SK-N-SH (cell line): ENCODE results near the gene ZC3H7A. TPM values are rescaled to one million over a fixed set of nuclear protein-coding genes. Genes with fewer than 3 reads are reported as not detected.

Experiments used
- CTCF ChIA-PET: fragments of 300-600, 350-600 bp; formaldehyde crosslinking; extraction: SDS; loops from one replicate; lab custom pipeline; 2021; lab: Yijun Ruan, JAX
- POLR2A ChIA-PET: fragments of 350-600 bp; sonication (Branson Sonifier 250); formaldehyde crosslinking; extraction: SDS; loops from one replicate; lab custom pipeline; 2020; ENCODE audit warnings: antibody characterized with exemption, inconsistent platforms; lab: Yijun Ruan, JAX
- DNase-seq: peaks from one replicate; pipeline ENCODE4 v3.0.0; 2012
- H2AFZ ChIP-seq: fragments of 200-600 bp; sonication (generic); 2 replicates; pipeline ENCODE4 v1.8.1; 2016; ENCODE audit warnings: antibody characterized with exemption, mild to moderate bottlenecking, low read depth
- H3F3A ChIP-seq: fragments of 200-600 bp; sonication (generic); replicated peaks from 2 replicates; pipeline ENCODE3; 2016; ENCODE audit warnings: antibody characterized with exemption, mild to moderate bottlenecking; ENCODE audit not compliant: insufficient read depth
- H3K27ac ChIP-seq, 2 experiments: fragments of 200-500 bp in 1 of 2; fragments of 200-600 bp in 1 of 2; sonication (Bioruptor generic) in 1 of 2; sonication (generic), shearing (Covaris generic) in 1 of 2; 2 replicates each; pipeline versions ENCODE4 v1.5.1 to v1.6.1; 2014 to 2016; ENCODE audit warnings: low read depth in 2 of 2, inconsistent platforms in 1 of 2, low read length in 1 of 2, mild to moderate bottlenecking in 1 of 2, mixed read lengths in 1 of 2
- H3K27me3 ChIP-seq: fragments of 200-600 bp; sonication (generic), shearing (Covaris generic); 2 replicates; pipeline ENCODE4 v1.6.1; 2016; ENCODE audit warnings: mixed run types; ENCODE audit not compliant: insufficient read depth
- H3K36me3 ChIP-seq, 2 experiments: fragments of 200-500 bp in 1 of 2; fragments of 200-600 bp in 1 of 2; sonication (Bioruptor generic) in 1 of 2; sonication (generic) in 1 of 2; replicated peaks in 1 of 2; 2 replicates each; pipeline versions ENCODE3 to v1.5.1; 2014 to 2016; ENCODE audit warnings: low read length in 1 of 2, mild to moderate bottlenecking in 1 of 2; ENCODE audit not compliant: insufficient read depth in 2 of 2, control insufficient read depth in 1 of 2
- H3K4me1 ChIP-seq, 2 experiments: fragments of 200-500 bp in 1 of 2; fragments of 200-600 bp in 1 of 2; sonication (Bioruptor generic) in 1 of 2; sonication (generic), shearing (Covaris generic) in 1 of 2; 2 replicates each; pipeline versions ENCODE4 v1.5.1 to v1.6.1; 2014 to 2016; ENCODE audit warnings: low read depth in 1 of 2, low read length in 1 of 2, mixed run types in 1 of 2; ENCODE audit not compliant: insufficient read depth in 2 of 2, control insufficient read depth in 1 of 2
- H3K4me2 ChIP-seq: fragments of 200-600 bp; sonication (generic), shearing (Covaris generic); 2 replicates; pipeline ENCODE4 v1.6.1; 2017; ENCODE audit warnings: mixed run types
- H3K4me3 ChIP-seq, 2 experiments: fragments of 200-500 bp in 1 of 2; fragments of 200-600 bp in 1 of 2; sonication (Bioruptor generic) in 1 of 2; sonication (generic), shearing (Covaris generic) in 1 of 2; 2 replicates each; pipeline versions ENCODE4 v1.5.1 to v1.8.1; 2014 to 2016; ENCODE audit warnings: low read depth in 2 of 2, inconsistent platforms in 1 of 2, low read length in 1 of 2, mild to moderate bottlenecking in 1 of 2, mixed read lengths in 1 of 2, moderate library complexity in 1 of 2
- H3K79me2 ChIP-seq: fragments of 200-600 bp; sonication (generic); 2 replicates; pipeline ENCODE4 v1.8.1; 2017; ENCODE audit warnings: mild to moderate bottlenecking; ENCODE audit not compliant: insufficient read depth
- H3K9ac ChIP-seq: fragments of 200-600 bp; sonication (generic); 2 replicates; pipeline ENCODE4 v1.6.1; 2017; ENCODE audit warnings: mixed run types
- H3K9me2 ChIP-seq: fragments of 200-600 bp; sonication (generic); 2 replicates; pipeline ENCODE4 v1.6.1; 2017; ENCODE audit warnings: mixed run types
- H3K9me3 ChIP-seq: fragments of 200-600 bp; sonication (generic); 2 replicates; pipeline ENCODE4 v1.6.1; 2017; ENCODE audit warnings: mixed run types, mild to moderate bottlenecking, moderate library complexity
- H4K20me1 ChIP-seq: fragments of 200-600 bp; sonication (generic); 2 replicates; pipeline ENCODE4 v1.6.1; 2017; ENCODE audit warnings: mild to moderate bottlenecking, mixed run types; ENCODE audit not compliant: insufficient read depth
- CTCF ChIP-seq: fragments of 200-600 bp; sonication (generic); IDR thresholded peaks from 2 replicates; pipeline ENCODE4 v1.6.1; 2017; ENCODE audit warnings: antibody characterized with exemption, mild to moderate bottlenecking, moderate library complexity
- EP300 ChIP-seq, 2 experiments: IDR thresholded peaks; 2 replicates each; pipeline versions ENCODE4 v1.4.0 to v1.6.1; 2012; ENCODE audit warnings: borderline replicate concordance in 1 of 2, low read depth in 1 of 2, low read length in 1 of 2
- FOSL2 ChIP-seq: IDR thresholded peaks from 2 replicates; pipeline ENCODE4 v1.4.0; 2012; ENCODE audit warnings: low read depth, mild to moderate bottlenecking, moderate library complexity, borderline replicate concordance
- FOXM1 ChIP-seq: IDR thresholded peaks from 2 replicates; pipeline ENCODE4 v1.4.0; 2012; ENCODE audit warnings: low read depth, mild to moderate bottlenecking
- GABPA ChIP-seq: IDR thresholded peaks from 2 replicates; pipeline ENCODE4 v1.4.0; 2012; ENCODE audit warnings: low read depth, mild to moderate bottlenecking
- GATA2 ChIP-seq: sonication (generic); formaldehyde crosslinking; IDR thresholded peaks from 2 replicates; pipeline ENCODE4 v1.5.0; 2020; ENCODE audit warnings: mild to moderate bottlenecking, missing genetic modification reagents
- IRF3 ChIP-seq: fragments of 150-350 bp; IDR thresholded peaks from 2 replicates; pipeline ENCODE4 v1.6.1; 2016; ENCODE audit warnings: mild to moderate bottlenecking, low read depth, low read length
- JUND ChIP-seq: IDR thresholded peaks from 2 replicates; pipeline ENCODE4 v1.4.0; 2012
- MEF2A ChIP-seq: IDR thresholded peaks from 2 replicates; pipeline ENCODE4 v1.4.0; 2012; ENCODE audit warnings: low read depth, borderline replicate concordance
- NFIC ChIP-seq: IDR thresholded peaks from 2 replicates; pipeline ENCODE4 v1.4.0; 2012; ENCODE audit warnings: borderline replicate concordance
- PBX3 ChIP-seq: IDR thresholded peaks from 2 replicates; pipeline ENCODE4; 2012
- RCOR1 ChIP-seq: fragments of 150-350 bp; IDR thresholded peaks from 2 replicates; pipeline ENCODE4 v1.6.1; 2017; ENCODE audit warnings: antibody characterized with exemption, low read length
- TAF1 ChIP-seq: IDR thresholded peaks from 2 replicates; pipeline ENCODE4 v1.6.1; 2012; ENCODE audit warnings: low read depth, mild to moderate bottlenecking, low read length, moderate library complexity, borderline replicate concordance
- TCF12 ChIP-seq: IDR thresholded peaks from 2 replicates; pipeline ENCODE4 v1.4.0; 2012
- USF1 ChIP-seq: IDR thresholded peaks from 2 replicates; pipeline ENCODE4 v1.4.0; 2012; ENCODE audit warnings: low read depth, borderline replicate concordance
- WGBS: methylation state at CpG from one replicate; pipeline ENCODE4 v1.1.6; 2017; ENCODE audit warnings: low lambda C conversion rate; 5-methylcytosine and 5-hydroxymethylcytosine counted together
- polyA plus RNA-seq, 3 experiments: library from polyadenylated mRNA; depleted of rRNA; stranded (reverse); fragments of >200 nt; gene quantifications; 2 replicates each; pipeline ENCODE4 v1.2.3, GENCODE V29; 2012
- TF ChIP-seq, protein P1 (sequence below): fragments of 150-350 bp; IDR thresholded peaks from 2 replicates; pipeline ENCODE4 v1.6.1; 2017; ENCODE audit warnings: antibody characterized with exemption, low read length, low read depth, borderline replicate concordance

Gene ZC3H7A
- polyA plus RNA-seq, 1 of the 3 experiments (the other 2 are of a cell fraction), result 31.9 TPM

GRCh38 chr16:11843206-11843605 is 46.1 kb upstream of the ZC3H7A start:
- no peak overlapping the region for H3K27ac ChIP-seq
- no peak for DNase-seq
- ChIA-PET POLR2A (no interaction called here), CTCF (interaction anchor here (0.6 to 1.2 kb wide), 2 partner anchors 23 to 447 kb away, joined by 3 read pairs; no protein-coding TSS in a partner anchor)
- peaks cover 73 to 84% of the 10 kb centered on the region in 2 experiments for H3K36me3 ChIP-seq
- no peak overlapping the region for H3K4me2 ChIP-seq
- no peaks in the 10 kb centered on the region for H3K9me3 ChIP-seq
- H3K9ac ChIP-seq, result no peak overlapping the region
- H4K20me1 ChIP-seq, result 0 out of 2 replicates have a peak, but pooled peaks cover 12% of the 10 kb centered on the region
- 96% methylated on average over 6 of the region's 11 CpGs for WGBS
- no peak overlapping the region for H3K4me3 ChIP-seq
- no peaks in the 10 kb centered on the region for H3K27me3 ChIP-seq
- no peak for TF ChIP-seq USF1
- no peak for TF ChIP-seq JUND
- no peak for TF ChIP-seq MEF2A
- no peak for TF ChIP-seq PBX3
- TF ChIP-seq RCOR1, result no peak
- TF ChIP-seq FOSL2, result no peak
- no peak for TF ChIP-seq NFIC
- TF ChIP-seq, protein P1, sequence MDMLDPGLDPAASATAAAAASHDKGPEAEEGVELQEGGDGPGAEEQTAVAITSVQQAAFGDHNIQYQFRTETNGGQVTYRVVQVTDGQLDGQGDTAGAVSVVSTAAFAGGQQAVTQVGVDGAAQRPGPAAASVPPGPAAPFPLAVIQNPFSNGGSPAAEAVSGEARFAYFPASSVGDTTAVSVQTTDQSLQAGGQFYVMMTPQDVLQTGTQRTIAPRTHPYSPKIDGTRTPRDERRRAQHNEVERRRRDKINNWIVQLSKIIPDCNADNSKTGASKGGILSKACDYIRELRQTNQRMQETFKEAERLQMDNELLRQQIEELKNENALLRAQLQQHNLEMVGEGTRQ, result no peak
- TF ChIP-seq CTCF, result no peak
- TF ChIP-seq GATA2 (CRISPR knock-in tag), result no peak
- no peak for TF ChIP-seq TCF12
- TF ChIP-seq IRF3, result no peak
- no peak for TF ChIP-seq EP300 (IDR thresholded peaks at IDR 0.05; ENCODE audit: borderline replicate concordance in 1 of 2, low read depth in 1 of 2, low read length in 1 of 2)
- TF ChIP-seq GABPA, result no peak
- no peak for TF ChIP-seq TAF1
- no peak for TF ChIP-seq FOXM1
- peaks cover 52% of the 10 kb centered on the region for H3K79me2 ChIP-seq
- no peaks in the 10 kb centered on the region for H3K9me2 ChIP-seq
- no peak overlapping the region for H2AFZ ChIP-seq
- H3F3A ChIP-seq, result peaks cover 23% of the 10 kb centered on the region
- H3K4me1 ChIP-seq, result no peaks in the 10 kb centered on the region
